IPS DF 6.9 (cell line): Measurements from ENCODE around the gene GALNT12.

ENCODE experiments used
- DNase-seq: peaks from one replicate; pipeline ENCODE4 v3.0.0-alpha.2; 2013; ENCODE audit warnings: low read depth, low spot score
- H3K27ac ChIP-seq: one replicate; pipeline ENCODE4 v1.5.1; 2013; ENCODE audit warnings: low read length, control low read depth
- H3K27me3 ChIP-seq: 2 replicates; pipeline ENCODE4 v1.6.1; 2013; ENCODE audit warnings: mild to moderate bottlenecking, low read length; ENCODE audit not compliant: control insufficient read depth, insufficient read depth
- H3K36me3 ChIP-seq: 2 replicates; pipeline ENCODE4 v1.6.1; 2013; ENCODE audit warnings: low read length; ENCODE audit not compliant: control insufficient read depth, insufficient read depth
- H3K4me1 ChIP-seq: 2 replicates; pipeline ENCODE4 v1.6.1; 2013; ENCODE audit warnings: low read length; ENCODE audit not compliant: control insufficient read depth, insufficient read depth
- H3K4me3 ChIP-seq: 2 replicates; pipeline ENCODE4 v1.5.1; 2013; ENCODE audit warnings: mild to moderate bottlenecking, low read length
- H3K9me3 ChIP-seq: 2 replicates; pipeline ENCODE4 v1.6.1; 2013; ENCODE audit warnings: low read length, inconsistent platforms; ENCODE audit not compliant: control insufficient read depth, insufficient read depth
- WGBS: extraction: QIAGEN DNeasy Blood & Tissue Kit; methylation state at CpG from one replicate; pipeline ENCODE4 v1.1.7; 2013; ENCODE audit warnings: mixed read lengths, missing lambda C conversion rate; ENCODE audit not compliant: insufficient read length, insufficient coverage; 5-methylcytosine and 5-hydroxymethylcytosine counted together

GALNT12 gene

GRCh38 chr9:98805506-98806272, 1.8 kb upstream of the GALNT12 start:
- Histone ChIP-seq H3K27ac (no peak overlapping the region), H3K27me3 (no peaks in the 10 kb centered on the region), H3K9me3 (no peaks in the 10 kb centered on the region), H3K36me3 (no peaks in the 10 kb centered on the region), H3K4me3 (no peak overlapping the region), H3K4me1 (peaks cover 9% of the 10 kb centered on the region)
- no peak for DNase-seq
- WGBS, result no CpG with 5 or more reads among the region's 8 CpGs

- Histone ChIP-seq H3K27ac (no peak overlapping the region), H3K4me1 (peaks cover 9% of the 10 kb centered on the region), H3K27me3 (no peaks in the 10 kb centered on the region), H3K36me3 (no peaks in the 10 kb centered on the region), H3K9me3 (no peaks in the 10 kb centered on the region), H3K4me3 (no peak overlapping the region)
- no peak for DNase-seq
- WGBS, result 100% methylated on average over 2 of the region's 8 CpGs
These were observed 955 bp upstream of the GALNT12 start for GRCh38 chr9:98806394-98807035.

- H3K4me1 ChIP-seq, result peaks cover 9% of the 10 kb centered on the region
- WGBS, result no CpG with 5 or more reads among the region's 46 CpGs
- H3K9me3 ChIP-seq, result no peaks in the 10 kb centered on the region
- no peaks in the 10 kb centered on the region for H3K36me3 ChIP-seq
- H3K4me3 ChIP-seq, result peak overlapping the region; percentile 78
- H3K27ac ChIP-seq, result no peak overlapping the region
- DNase-seq, result no peak
- H3K27me3 ChIP-seq, result no peaks in the 10 kb centered on the region
These were observed 335 bp downstream of the GALNT12 start for GRCh38 chr9:98807814-98808195.

- Histone ChIP-seq H3K9me3 (no peaks in the 10 kb centered on the region), H3K27me3 (no peaks in the 10 kb centered on the region), H3K4me3 (no peak overlapping the region; the same call in 1 of the 2 replicates), H3K36me3 (no peaks in the 10 kb centered on the region), H3K4me1 (peaks cover 9% of the 10 kb centered on the region), H3K27ac (no peak overlapping the region)
- DNase-seq, result no peak
- WGBS, result no CpG with 5 or more reads among the region's 17 CpGs
These were observed 943 bp downstream of the GALNT12 start for GRCh38 chr9:98808411-98808815.

GRCh38 chr9:98808875-98809274, 1.4 kb downstream of the GALNT12 start:
- Histone ChIP-seq H3K27ac (no peak overlapping the region), H3K27me3 (no peaks in the 10 kb centered on the region), H3K36me3 (no peaks in the 10 kb centered on the region), H3K4me3 (no peak overlapping the region), H3K4me1 (peaks cover 9% of the 10 kb centered on the region), H3K9me3 (no peaks in the 10 kb centered on the region)
- WGBS, result no CpG with 5 or more reads among the region's 2 CpGs
- no peak for DNase-seq

GRCh38 chr9:98809311-98810101, 2.0 kb downstream of the GALNT12 start:
- H3K36me3 ChIP-seq, result no peaks in the 10 kb centered on the region
- no peaks in the 10 kb centered on the region for H3K27me3 ChIP-seq
- H3K9me3 ChIP-seq, result no peaks in the 10 kb centered on the region
- no CpG with 5 or more reads among the region's 9 CpGs for WGBS
- DNase-seq, result no peak
- H3K4me3 ChIP-seq, result no peak overlapping the region
- H3K27ac ChIP-seq, result no peak overlapping the region
- H3K4me1 ChIP-seq, result peaks cover 9% of the 10 kb centered on the region

GRCh38 chr9:98810102-98810842, 2.8 kb downstream of the GALNT12 start:
- Histone ChIP-seq H3K27me3 (no peaks in the 10 kb centered on the region), H3K27ac (no peak overlapping the region), H3K36me3 (no peaks in the 10 kb centered on the region), H3K9me3 (no peaks in the 10 kb centered on the region), H3K4me3 (no peak overlapping the region), H3K4me1 (peaks cover 9% of the 10 kb centered on the region)
- DNase-seq, result no peak
- no CpG with 5 or more reads among the region's 3 CpGs for WGBS

- H3K27me3 ChIP-seq, result no peaks in the 10 kb centered on the region
- H3K9me3 ChIP-seq, result no peaks in the 10 kb centered on the region
- no peak overlapping the region for H3K27ac ChIP-seq
- peaks cover 9% of the 10 kb centered on the region for H3K4me1 ChIP-seq
- WGBS, result no CpG with 5 or more reads among the region's 2 CpGs
- DNase-seq, result no peak
- H3K36me3 ChIP-seq, result no peaks in the 10 kb centered on the region
- H3K4me3 ChIP-seq, result no peak overlapping the region
These were observed 3.7 kb downstream of the GALNT12 start for GRCh38 chr9:98811051-98811650.

GRCh38 chr9:98815391-98815951, 8.0 kb downstream of the GALNT12 start:
- no peak overlapping the region for H3K4me3 ChIP-seq
- H3K4me1 ChIP-seq, result no peaks in the 10 kb centered on the region
- no peak for DNase-seq
- no CpG with 5 or more reads among the region's 6 CpGs for WGBS
- no peak overlapping the region for H3K27ac ChIP-seq
- no peaks in the 10 kb centered on the region for H3K9me3 ChIP-seq
- H3K36me3 ChIP-seq, result no peaks in the 10 kb centered on the region
- no peaks in the 10 kb centered on the region for H3K27me3 ChIP-seq
